ENCODE data around the gene FMNL2.

DNA sequence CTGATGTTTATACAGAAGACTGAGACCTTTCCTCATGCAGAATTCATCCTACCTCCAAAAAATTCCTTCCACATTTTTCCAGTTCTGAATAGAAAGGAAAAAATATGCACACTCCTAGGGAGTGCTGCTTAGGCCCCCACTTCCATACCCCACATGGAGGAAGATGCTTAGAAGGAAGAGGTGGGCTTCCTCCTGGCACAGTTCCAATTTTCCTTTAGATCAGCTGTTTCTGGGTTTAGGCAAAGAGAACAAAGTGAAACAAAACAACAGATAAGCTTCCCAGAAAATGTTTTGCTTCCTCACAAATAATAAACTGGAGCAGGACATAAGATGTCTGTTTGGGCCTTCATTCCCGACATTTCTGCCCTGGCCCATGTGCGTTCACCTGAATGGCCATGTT is 209.7 kb downstream of the FMNL2 start:
- TF ChIP-seq, protein P1, sequence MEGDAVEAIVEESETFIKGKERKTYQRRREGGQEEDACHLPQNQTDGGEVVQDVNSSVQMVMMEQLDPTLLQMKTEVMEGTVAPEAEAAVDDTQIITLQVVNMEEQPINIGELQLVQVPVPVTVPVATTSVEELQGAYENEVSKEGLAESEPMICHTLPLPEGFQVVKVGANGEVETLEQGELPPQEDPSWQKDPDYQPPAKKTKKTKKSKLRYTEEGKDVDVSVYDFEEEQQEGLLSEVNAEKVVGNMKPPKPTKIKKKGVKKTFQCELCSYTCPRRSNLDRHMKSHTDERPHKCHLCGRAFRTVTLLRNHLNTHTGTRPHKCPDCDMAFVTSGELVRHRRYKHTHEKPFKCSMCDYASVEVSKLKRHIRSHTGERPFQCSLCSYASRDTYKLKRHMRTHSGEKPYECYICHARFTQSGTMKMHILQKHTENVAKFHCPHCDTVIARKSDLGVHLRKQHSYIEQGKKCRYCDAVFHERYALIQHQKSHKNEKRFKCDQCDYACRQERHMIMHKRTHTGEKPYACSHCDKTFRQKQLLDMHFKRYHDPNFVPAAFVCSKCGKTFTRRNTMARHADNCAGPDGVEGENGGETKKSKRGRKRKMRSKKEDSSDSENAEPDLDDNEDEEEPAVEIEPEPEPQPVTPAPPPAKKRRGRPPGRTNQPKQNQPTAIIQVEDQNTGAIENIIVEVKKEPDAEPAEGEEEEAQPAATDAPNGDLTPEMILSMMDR (conservative IDR thresholded peaks at IDR 0.05; ENCODE audit: low read depth in 2 of 2), result no peak
- TF ChIP-seq POLR2AphosphoS5 (IDR thresholded peaks at IDR 0.05; ENCODE audit: low read depth), result no peak
- TF ChIP-seq, protein P2, sequence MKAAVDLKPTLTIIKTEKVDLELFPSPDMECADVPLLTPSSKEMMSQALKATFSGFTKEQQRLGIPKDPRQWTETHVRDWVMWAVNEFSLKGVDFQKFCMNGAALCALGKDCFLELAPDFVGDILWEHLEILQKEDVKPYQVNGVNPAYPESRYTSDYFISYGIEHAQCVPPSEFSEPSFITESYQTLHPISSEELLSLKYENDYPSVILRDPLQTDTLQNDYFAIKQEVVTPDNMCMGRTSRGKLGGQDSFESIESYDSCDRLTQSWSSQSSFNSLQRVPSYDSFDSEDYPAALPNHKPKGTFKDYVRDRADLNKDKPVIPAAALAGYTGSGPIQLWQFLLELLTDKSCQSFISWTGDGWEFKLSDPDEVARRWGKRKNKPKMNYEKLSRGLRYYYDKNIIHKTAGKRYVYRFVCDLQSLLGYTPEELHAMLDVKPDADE (IDR thresholded peaks at IDR 0.05), result no peak
- TF ChIP-seq CREB1 (CRISPR knock-in tag; IDR thresholded peaks at IDR 0.05; ENCODE audit: low read depth), result no peak
- TF ChIP-seq JUNB (IDR thresholded peaks at IDR 0.05; ENCODE audit: unreplicated experiment), result no peak
- no peak for TF ChIP-seq EZH2 (IDR thresholded peaks at IDR 0.05; ENCODE audit: low read depth, unreplicated experiment)
- TF ChIP-seq, protein P3, sequence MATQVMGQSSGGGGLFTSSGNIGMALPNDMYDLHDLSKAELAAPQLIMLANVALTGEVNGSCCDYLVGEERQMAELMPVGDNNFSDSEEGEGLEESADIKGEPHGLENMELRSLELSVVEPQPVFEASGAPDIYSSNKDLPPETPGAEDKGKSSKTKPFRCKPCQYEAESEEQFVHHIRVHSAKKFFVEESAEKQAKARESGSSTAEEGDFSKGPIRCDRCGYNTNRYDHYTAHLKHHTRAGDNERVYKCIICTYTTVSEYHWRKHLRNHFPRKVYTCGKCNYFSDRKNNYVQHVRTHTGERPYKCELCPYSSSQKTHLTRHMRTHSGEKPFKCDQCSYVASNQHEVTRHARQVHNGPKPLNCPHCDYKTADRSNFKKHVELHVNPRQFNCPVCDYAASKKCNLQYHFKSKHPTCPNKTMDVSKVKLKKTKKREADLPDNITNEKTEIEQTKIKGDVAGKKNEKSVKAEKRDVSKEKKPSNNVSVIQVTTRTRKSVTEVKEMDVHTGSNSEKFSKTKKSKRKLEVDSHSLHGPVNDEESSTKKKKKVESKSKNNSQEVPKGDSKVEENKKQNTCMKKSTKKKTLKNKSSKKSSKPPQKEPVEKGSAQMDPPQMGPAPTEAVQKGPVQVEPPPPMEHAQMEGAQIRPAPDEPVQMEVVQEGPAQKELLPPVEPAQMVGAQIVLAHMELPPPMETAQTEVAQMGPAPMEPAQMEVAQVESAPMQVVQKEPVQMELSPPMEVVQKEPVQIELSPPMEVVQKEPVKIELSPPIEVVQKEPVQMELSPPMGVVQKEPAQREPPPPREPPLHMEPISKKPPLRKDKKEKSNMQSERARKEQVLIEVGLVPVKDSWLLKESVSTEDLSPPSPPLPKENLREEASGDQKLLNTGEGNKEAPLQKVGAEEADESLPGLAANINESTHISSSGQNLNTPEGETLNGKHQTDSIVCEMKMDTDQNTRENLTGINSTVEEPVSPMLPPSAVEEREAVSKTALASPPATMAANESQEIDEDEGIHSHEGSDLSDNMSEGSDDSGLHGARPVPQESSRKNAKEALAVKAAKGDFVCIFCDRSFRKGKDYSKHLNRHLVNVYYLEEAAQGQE (IDR thresholded peaks at IDR 0.05; ENCODE audit: unreplicated experiment), result no peak
- no peak for TF ChIP-seq EZH2phosphoT487 (IDR thresholded peaks at IDR 0.05; ENCODE audit: unreplicated experiment)
